ENCODE data around the gene TTC5.
"Not testable (repeated sequence)": the region's sequence is repeated elsewhere in the genome, so short reads cannot be mapped to it uniquely, and the experiment has no call there.

Gene TTC5

DNA sequence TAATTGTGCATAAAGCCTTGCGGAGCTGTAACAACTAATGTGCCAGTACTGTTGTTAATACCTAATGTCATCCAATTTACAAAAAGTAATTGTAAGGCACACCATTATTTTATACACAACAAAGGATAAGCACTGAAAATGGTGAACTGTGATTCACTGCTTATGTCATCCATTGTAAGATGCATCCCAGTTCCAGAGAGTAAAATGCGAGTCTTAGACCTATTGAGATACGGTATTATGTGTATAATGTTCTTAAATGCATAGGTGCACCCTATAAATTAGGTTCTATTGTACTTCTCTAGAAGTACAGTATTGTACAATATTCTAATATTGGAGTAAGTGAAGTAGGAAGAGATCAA is 38.1 kb upstream of the TTC5 start:
- TF ChIP-seq, protein P1, sequence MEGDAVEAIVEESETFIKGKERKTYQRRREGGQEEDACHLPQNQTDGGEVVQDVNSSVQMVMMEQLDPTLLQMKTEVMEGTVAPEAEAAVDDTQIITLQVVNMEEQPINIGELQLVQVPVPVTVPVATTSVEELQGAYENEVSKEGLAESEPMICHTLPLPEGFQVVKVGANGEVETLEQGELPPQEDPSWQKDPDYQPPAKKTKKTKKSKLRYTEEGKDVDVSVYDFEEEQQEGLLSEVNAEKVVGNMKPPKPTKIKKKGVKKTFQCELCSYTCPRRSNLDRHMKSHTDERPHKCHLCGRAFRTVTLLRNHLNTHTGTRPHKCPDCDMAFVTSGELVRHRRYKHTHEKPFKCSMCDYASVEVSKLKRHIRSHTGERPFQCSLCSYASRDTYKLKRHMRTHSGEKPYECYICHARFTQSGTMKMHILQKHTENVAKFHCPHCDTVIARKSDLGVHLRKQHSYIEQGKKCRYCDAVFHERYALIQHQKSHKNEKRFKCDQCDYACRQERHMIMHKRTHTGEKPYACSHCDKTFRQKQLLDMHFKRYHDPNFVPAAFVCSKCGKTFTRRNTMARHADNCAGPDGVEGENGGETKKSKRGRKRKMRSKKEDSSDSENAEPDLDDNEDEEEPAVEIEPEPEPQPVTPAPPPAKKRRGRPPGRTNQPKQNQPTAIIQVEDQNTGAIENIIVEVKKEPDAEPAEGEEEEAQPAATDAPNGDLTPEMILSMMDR (IDR thresholded peaks at IDR 0.05) = no peak
- no peak for TF ChIP-seq ZFX (IDR thresholded peaks at IDR 0.05; ENCODE audit: borderline replicate concordance)
- peak overlapping the region; percentile 95 for H3K27ac ChIP-seq

DNA sequence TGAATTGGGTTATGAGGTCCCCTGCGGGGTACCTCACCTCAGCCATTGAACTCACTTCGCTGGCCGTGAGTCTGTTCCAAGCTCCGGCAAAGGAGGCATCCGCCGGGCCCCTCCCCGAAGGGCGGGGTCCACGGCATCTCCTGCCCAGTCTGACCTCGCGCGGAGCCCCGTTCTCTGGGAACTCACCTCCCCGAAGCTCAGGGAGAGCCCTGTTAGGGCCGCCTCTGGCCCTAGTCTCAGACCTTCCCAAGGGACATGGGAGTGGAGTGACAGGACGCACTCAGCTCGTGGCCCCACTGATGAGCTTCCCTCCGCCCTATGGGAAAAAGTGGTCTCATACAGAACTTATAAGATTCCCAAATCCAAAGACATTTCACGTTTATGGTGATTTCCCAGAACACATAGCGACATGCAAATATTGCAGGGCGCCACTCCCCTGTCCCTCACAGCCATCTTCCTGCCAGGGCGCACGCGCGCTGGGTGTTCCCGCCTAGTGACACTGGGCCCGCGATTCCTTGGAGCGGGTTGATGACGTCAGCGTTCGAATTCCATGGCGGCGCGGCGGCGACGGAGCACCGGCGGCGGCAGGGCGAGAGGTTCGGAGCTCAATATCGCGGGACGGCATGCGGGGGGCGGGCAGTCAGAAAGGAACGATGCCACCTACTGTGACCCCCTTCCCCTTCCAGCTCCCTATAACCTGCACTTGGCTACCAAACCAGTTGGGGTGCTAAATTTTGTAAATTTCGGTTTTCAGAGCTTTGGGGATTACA is 37.5 kb upstream of the TTC5 start, which contains the start of gene PARP2:
PARP2 (plus strand) TSS at position 544 of the 770 bp plus-strand sequence; CDS start at position 551, 7 bp downstream.
- peak within 1 kb of the TSS; percentile 95 for H3K27ac ChIP-seq
- TF ChIP-seq, protein P1 (IDR thresholded peaks at IDR 0.05) = no peak
- TF ChIP-seq ZFX (IDR thresholded peaks at IDR 0.05; ENCODE audit: borderline replicate concordance) = no peak

DNA sequence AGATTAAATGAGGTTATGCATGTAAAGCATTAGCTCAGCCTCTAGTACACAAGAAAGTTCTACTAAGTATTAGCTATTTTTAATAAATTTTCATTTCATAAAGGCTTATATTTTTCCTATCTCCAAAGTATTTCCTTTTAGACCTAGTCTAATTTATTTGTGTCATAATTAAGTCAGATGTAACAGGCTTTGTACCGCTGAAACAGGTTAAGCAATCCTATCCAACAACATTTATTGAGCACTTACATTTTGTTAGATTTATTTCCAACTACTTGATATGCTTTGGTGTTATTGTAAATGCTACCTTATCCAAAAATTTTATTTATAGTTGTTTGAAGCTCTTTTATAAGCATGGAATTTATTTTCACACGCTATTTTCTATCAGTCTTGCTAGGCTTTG is 35.9 kb upstream of the TTC5 start:
- TF ChIP-seq ZFX (IDR thresholded peaks at IDR 0.05; ENCODE audit: borderline replicate concordance) = no peak
- TF ChIP-seq, protein P1 (IDR thresholded peaks at IDR 0.05) = no peak
- peak overlapping the region; percentile 95 for H3K27ac ChIP-seq

DNA sequence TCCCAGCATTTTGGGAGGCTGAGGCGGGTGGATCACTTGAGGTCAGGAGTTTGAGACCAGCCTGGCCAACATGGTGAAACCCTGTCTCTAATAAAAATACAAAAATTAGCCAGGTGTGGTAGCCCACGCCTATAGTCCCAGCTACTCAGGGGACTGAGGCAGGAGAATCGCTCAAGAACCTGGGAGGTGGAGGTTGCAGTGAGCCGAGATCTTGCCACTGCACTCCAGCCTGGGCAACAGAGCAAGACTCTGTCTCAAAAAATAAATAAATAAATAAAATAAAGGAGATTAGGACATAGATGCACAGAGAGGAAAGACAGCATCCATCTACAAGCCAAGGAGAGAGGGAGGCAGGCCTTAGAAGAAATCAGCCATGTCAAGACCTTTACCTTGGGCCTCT is 35.3 kb upstream of the TTC5 start:
- not testable (repeated sequence) for H3K27ac ChIP-seq

DNA sequence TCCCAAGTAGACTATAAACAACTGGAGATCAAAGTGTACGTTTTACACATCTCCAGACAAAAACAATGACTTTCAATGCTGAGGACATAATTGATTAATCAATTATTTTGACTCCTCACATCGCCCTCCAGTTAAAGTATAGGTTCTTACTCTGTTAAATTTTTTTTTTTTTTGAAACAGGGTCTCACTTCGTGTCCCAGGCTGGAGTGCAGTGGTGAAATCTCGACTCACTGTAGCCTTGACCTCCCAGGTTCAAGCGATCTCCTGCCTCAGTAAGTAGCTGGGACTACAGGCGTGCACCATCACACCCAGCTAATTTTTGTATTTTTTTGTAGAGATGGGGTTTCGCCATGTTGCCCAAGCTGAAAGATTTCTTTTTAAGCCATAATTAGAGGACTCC is 28.3 kb upstream of the TTC5 start:
- H3K27ac ChIP-seq = peak overlapping the region; percentile 91; the same call in 1 of the 2 replicates
- no peak for TF ChIP-seq ZFX (IDR thresholded peaks at IDR 0.05; ENCODE audit: borderline replicate concordance)
- TF ChIP-seq, protein P1 (IDR thresholded peaks at IDR 0.05) = no peak

DNA sequence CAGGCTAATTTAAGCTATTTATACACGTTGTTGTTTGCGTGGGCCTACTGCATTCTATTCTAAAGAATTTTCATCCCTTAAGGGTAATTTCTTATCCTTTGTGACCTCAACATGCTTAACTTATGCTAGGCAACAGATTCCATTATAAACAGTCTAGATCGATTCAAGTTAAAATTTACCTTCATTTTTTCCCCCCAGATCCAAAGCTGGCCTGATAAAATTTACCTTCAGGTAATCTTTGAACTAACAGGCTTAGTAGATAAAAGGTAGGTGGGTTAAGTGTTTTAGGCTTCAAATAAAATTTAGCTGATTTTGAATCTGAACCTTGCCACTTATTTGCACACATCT is 27.7 kb upstream of the TTC5 start:
- H3K27ac ChIP-seq = peak overlapping the region; percentile 91
- TF ChIP-seq ZFX (IDR thresholded peaks at IDR 0.05; ENCODE audit: borderline replicate concordance) = no peak
- TF ChIP-seq, protein P1 (IDR thresholded peaks at IDR 0.05) = no peak

DNA sequence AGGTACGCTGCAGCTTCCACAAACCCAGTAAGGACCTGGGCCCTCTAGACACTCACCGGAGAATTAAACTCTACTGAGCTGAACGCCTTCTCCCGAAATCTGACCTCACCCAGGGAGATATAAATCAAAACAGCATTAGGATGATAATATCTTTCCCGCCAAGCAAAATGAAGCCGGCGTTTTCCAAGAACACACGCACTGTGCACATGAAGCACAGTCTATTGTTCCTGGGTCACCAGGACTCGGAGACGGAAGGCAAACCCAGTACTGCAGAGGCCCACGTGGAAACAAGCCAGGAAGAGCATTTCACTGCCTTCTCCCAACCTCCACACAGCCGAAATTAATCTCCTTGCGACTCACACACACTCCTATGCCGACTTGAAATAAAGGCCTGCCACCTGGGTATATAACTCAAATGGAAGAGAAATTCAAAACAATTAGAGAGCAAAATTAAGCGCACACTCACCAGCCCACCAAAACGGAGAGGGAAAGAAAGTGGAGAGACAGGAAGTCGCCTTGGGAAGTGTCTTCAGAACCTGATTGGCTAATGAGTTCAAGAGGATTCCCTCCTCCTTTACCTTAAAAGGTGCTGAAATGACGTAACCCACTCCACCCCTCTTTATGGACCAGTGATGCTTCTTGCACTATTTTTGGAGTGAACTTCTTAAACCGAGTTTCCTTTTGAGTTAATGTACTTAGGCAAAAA is 27.2 kb upstream of the TTC5 start, which contains the start of gene CCNB1IP1:
CCNB1IP1 (minus strand) TSS at position 492 of the 706 bp plus-strand sequence. CDS start 16,756 bp downstream, outside the sequence.
- TF ChIP-seq, protein P1 (IDR thresholded peaks at IDR 0.05) = no peak
- TF ChIP-seq ZFX (IDR thresholded peaks at IDR 0.05; ENCODE audit: borderline replicate concordance) = no peak
- peak within 1 kb of the TSS; percentile 91 for H3K27ac ChIP-seq

Data from 22Rv1 (cell line).